Stimulated activated CD4-positive, alpha-beta T cell treated with anti-CD3 and anti-CD28 coated beads, TNF-alpha, amount 100 ng/mL, for 1 hour (primary cell): ENCODE measurements around the gene KCTD18.

Experiments
- DNase-seq, 3 donors: peaks; one replicate each; pipeline ENCODE4 v3.0.0-alpha.2; 2020; ENCODE audit warnings: low read depth in 3 of 3, low spot score in 1 of 3

The KCTD18 gene

DNA sequence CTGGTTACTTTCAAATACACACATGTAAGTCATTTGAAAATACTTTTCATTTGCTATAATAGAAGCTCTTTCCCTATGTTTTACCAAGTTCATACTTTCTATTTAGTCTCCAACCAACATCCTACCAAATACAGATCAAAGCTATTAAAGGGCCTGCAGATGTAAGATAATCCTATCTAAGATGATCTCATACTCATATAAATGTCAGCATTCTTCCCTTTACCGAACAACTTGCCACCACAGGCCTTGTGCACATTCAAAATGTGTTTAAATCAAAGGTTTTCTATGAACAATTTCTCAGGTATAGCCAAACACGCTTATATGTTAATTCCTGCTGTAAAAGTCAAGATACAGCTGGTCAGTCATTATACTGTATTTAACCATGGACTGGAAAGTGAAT, 23.3 kb downstream of the KCTD18 start:
- no peak for DNase-seq

DNA sequence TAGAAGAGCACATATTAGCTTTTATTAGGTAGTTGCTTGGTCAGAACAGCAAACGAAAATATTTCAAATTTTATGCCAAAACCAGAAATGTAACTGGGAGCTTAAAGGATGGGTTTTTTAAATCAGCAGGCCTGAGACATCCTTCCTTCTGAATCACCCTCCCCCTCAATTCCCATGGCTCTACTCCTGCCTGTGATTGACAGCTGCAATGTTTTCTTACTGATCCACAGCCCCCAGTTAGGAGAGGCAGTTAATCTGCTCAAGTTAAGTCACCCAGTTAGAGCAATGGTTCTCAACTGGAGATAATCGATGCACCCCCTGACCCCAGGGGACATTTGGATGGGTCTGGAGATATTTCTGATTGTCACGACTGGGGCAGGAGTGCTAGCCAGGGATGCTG, 24.9 kb downstream of the KCTD18 start:
- DNase-seq: no peak

DNA sequence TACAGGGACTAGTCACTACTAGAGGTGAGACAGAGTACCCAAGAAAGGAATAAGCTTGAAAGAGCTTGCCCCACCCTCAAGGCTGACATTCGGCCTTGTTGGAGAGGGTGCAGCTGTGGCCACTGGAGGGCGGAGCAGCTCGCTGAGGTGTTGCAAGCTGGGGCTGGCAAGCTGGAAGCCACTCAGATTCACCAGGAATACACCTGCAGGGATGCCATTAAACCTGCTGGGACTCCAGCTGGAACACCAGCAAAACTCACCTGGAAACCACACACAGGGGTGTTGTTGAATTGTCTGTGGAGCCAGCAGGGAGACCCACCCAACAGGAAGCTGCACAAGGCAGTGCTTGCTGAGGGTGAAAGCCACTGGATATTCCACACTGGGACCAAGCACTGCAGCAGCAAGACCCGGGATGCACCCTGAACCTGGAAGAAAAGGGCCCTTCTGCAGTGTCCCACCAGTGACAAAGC, 26.1 kb downstream of the KCTD18 start:
- DNase-seq: no peak

DNA sequence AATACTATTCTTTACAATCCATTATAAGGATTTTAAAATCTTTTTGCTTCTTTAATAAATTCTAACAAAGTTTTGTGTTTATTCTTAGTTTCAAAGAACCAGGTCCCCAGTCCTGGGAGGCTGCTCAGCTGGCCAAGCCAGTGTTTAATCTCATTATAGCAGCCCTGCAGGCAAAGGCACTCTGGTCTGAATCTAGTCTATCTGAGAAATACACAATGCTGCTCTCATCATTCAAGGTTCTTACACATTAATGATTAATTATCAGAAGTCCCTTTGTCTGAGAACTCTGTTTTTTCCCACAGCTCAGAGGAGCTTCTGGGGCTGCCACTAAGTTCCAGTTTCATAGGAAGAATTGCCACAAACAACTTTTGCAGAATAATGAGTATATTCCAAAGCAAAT, 27.7 kb downstream of the KCTD18 start:
- DNase-seq: no peak

- DNase-seq: no peak
Measured at GRCh38 chr2:200479692-200480265, 30.1 kb downstream of the KCTD18 start.

- DNase-seq: no peak
Measured at GRCh38 chr2:200477667-200478131, 32.2 kb downstream of the KCTD18 start.

- DNase-seq: no peak
Measured at GRCh38 chr2:200476836-200477235, 33.0 kb downstream of the KCTD18 start.

GRCh38 chr2:200475795-200476194, 34.1 kb downstream of the KCTD18 start:
- no peak for DNase-seq

GRCh38 chr2:200472853-200473464, 36.9 kb downstream of the KCTD18 start:
- DNase-seq: no peak

GRCh38 chr2:200471928-200472645, 37.8 kb downstream of the KCTD18 start:
- DNase-seq: no peak

DNA sequence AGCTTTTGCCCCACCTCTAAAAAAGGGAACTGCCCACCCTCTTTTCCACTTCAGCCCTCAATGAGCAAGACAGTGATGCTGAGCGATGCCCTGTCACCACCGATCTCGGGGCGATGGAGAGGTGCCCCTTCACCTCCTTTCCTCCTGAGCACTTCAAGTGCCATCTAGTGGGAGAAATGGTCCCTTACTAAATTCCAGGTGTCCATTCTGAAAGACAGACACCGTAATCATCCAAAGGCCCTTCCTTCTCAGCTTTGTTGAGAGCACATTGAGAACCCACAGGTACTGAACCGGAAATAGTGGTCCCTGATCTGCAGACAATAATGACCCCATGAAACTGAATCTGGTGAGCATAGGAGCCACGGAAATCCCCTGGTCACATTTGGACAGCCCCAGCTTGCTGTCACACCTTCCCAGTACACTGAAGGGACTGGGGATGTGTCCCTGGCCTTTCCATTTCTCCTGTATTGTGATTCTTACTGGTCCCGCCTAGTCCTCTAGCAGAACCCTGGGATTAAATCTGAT, 38.5 kb downstream of the KCTD18 start:
- no peak for DNase-seq

GRCh38 chr2:200470230-200470629, 39.6 kb downstream of the KCTD18 start:
- DNase-seq: no peak

GRCh38 chr2:200469708-200470211, 40.1 kb downstream of the KCTD18 start:
- no peak for DNase-seq

- DNase-seq: no peak
Measured at GRCh38 chr2:200467806-200468681, 41.8 kb downstream of the KCTD18 start.

GRCh38 chr2:200466425-200467418, 43.1 kb downstream of the KCTD18 start:
- no peak for DNase-seq

GRCh38 chr2:200463452-200463851, 46.4 kb downstream of the KCTD18 start:
- no peak for DNase-seq

- DNase-seq: no peak
Measured at GRCh38 chr2:200461846-200462710, 47.8 kb downstream of the KCTD18 start.

- no peak for DNase-seq
Measured at GRCh38 chr2:200459101-200459500, 50.8 kb downstream of the KCTD18 start.

GRCh38 chr2:200456567-200456966, 53.3 kb downstream of the KCTD18 start:
- DNase-seq: no peak
